Endothelial cell of umbilical vein (primary cell): Measurements from ENCODE around the gene MAP2K5. TPM values are rescaled to one million over a fixed set of nuclear protein-coding genes. Genes with fewer than 3 reads are reported as not detected.

Source experiments
- BruUV-seq: library from RNA; stranded (reverse); fragments of 400-500 nt; replicated peaks from 2 replicates; lab custom pipeline; 2021; lab: Mats Ljungman, UMichigan
- CTCF ChIA-PET: fragments of 300-600, 350-600 bp; sonication (Branson Sonifier 250); formaldehyde crosslinking; loops from one replicate; lab custom pipeline; 2021; ENCODE audit warnings: antibody characterized with exemption, inconsistent platforms; lab: Charles Lee
- POLR2A ChIA-PET: fragments of 300-600, 350-600 bp; sonication (Branson Sonifier 250); formaldehyde crosslinking; loops from one replicate; lab custom pipeline; 2021; ENCODE audit warnings: antibody characterized with exemption, inconsistent platforms; lab: Charles Lee
- DNase-seq: peaks from one replicate; pipeline ENCODE4 v3.0.0-alpha.2; 2011; ENCODE audit warnings: low read depth, low spot score
- FAIRE-seq: peaks from 2 replicates; lab custom pipeline; 2011; peaks lifted over from hg19 to GRCh38; lab: Jason Lieb, UNC
- H2AFZ ChIP-seq: 2 replicates; pipeline ENCODE4 v1.6.0; 2012; ENCODE audit warnings: low read depth, low read length, control low read depth, inconsistent platforms
- H3K27ac ChIP-seq: 2 replicates; pipeline ENCODE4 v1.5.1; 2011; ENCODE audit warnings: low read depth, mild to moderate bottlenecking, control low read depth, low read length, moderate library complexity; ENCODE audit not compliant: insufficient read depth
- H3K27me3 ChIP-seq, 2 experiments: 2 replicates each; pipeline versions ENCODE4 v1.6.0 to v1.6.1; 2011; ENCODE audit warnings: low read length in 2 of 2, mixed read lengths in 1 of 2; ENCODE audit not compliant: control insufficient read depth in 2 of 2, insufficient read depth in 2 of 2
- H3K36me3 ChIP-seq, 2 experiments: 2 replicates in 1 of 2; 3 replicates in 1 of 2; pipeline ENCODE4 v1.5.1; 2011; ENCODE audit warnings: low read length in 2 of 2, mild to moderate bottlenecking in 1 of 2, moderate library complexity in 1 of 2; ENCODE audit not compliant: control insufficient read depth in 2 of 2, insufficient read depth in 2 of 2; ENCODE audit errors: extremely low read depth in 1 of 2
- H3K4me1 ChIP-seq: 3 replicates; pipeline ENCODE4 v1.5.1; 2011; ENCODE audit warnings: mild to moderate bottlenecking, low read length; ENCODE audit not compliant: control insufficient read depth, insufficient read depth; ENCODE audit errors: extremely low read depth
- H3K4me2 ChIP-seq: 2 replicates; pipeline ENCODE4 v1.6.1; 2011; ENCODE audit warnings: low read length, control low read depth, mixed read lengths; ENCODE audit not compliant: insufficient read depth
- H3K4me3 ChIP-seq, 3 experiments: fragments of 200-600 bp in 1 of 3; sonication (generic), shearing (Covaris generic) in 1 of 3; replicated peaks in 1 of 3; 2 replicates each; pipeline ENCODE4 v1.5.1; 2011 to 2016; ENCODE audit warnings: control low read depth in 3 of 3, low read length in 3 of 3, mild to moderate bottlenecking in 2 of 3, inconsistent platforms in 1 of 3, low read depth in 1 of 3, moderate library complexity in 1 of 3; ENCODE audit not compliant: insufficient read depth in 1 of 3
- H3K79me2 ChIP-seq: 2 replicates; pipeline ENCODE4 v1.6.0; 2012; ENCODE audit warnings: low read length, inconsistent platforms; ENCODE audit not compliant: control insufficient read depth, insufficient read depth
- H3K9ac ChIP-seq: replicated peaks from 2 replicates; pipeline ENCODE3; 2011; ENCODE audit warnings: low read length, control low read depth; ENCODE audit not compliant: insufficient read depth; ENCODE audit errors: extremely low read depth
- H3K9me1 ChIP-seq: replicated peaks from 3 replicates; pipeline ENCODE4 v1.6.0; 2011; ENCODE audit warnings: mild to moderate bottlenecking, low read length; ENCODE audit not compliant: control insufficient read depth, insufficient read depth; ENCODE audit errors: extremely low read depth
- H3K9me3 ChIP-seq: replicated peaks from 2 replicates; pipeline ENCODE4 v1.5.1; 2012; ENCODE audit warnings: low read length, inconsistent platforms; ENCODE audit not compliant: control insufficient read depth, insufficient read depth
- H4K20me1 ChIP-seq: replicated peaks from 2 replicates; pipeline ENCODE3; 2011; ENCODE audit warnings: mild to moderate bottlenecking, low read length; ENCODE audit not compliant: control insufficient read depth, insufficient read depth; ENCODE audit errors: extremely low read depth
- CTCF ChIP-seq, 2 donors: IDR thresholded peaks; 1 replicate in 1 of 2; 2 replicates in 1 of 2; pipeline ENCODE4 v1.5.1; 2011; ENCODE audit warnings: low read length in 2 of 2, mild to moderate bottlenecking in 2 of 2, moderate library complexity in 2 of 2, control low read depth in 1 of 2, inconsistent platforms in 1 of 2, low read depth in 1 of 2; ENCODE audit not compliant: insufficient read depth in 1 of 2; ENCODE audit errors: extremely low read depth in 1 of 2
- EZH2 ChIP-seq: IDR thresholded peaks from 2 replicates; pipeline ENCODE4 v1.6.1; 2012; ENCODE audit warnings: borderline replicate concordance, low read depth, mild to moderate bottlenecking, moderate library complexity, low read length, inconsistent platforms; ENCODE audit not compliant: severe bottlenecking
- FOS ChIP-seq: IDR thresholded peaks from 2 replicates; pipeline ENCODE4 v1.6.1; 2011; ENCODE audit warnings: mild to moderate bottlenecking, low read length, moderate library complexity, borderline replicate concordance; ENCODE audit not compliant: insufficient read depth
- GATA2 ChIP-seq: IDR thresholded peaks from 2 replicates; pipeline ENCODE4 v1.7.0; 2011; ENCODE audit warnings: low read depth, mild to moderate bottlenecking, moderate library complexity, mixed read lengths, low read length; ENCODE audit not compliant: insufficient read length, insufficient read depth
- JUN ChIP-seq: IDR thresholded peaks from 2 replicates; pipeline ENCODE4 v1.6.1; 2011; ENCODE audit warnings: borderline replicate concordance, low read depth; ENCODE audit not compliant: insufficient read length, insufficient read depth
- MAX ChIP-seq: IDR thresholded peaks from 2 replicates; pipeline ENCODE4 v1.6.1; 2011; ENCODE audit not compliant: insufficient read depth, insufficient read length
- MYC ChIP-seq: IDR thresholded peaks from one replicate; pipeline ENCODE4 v1.6.1; 2011; ENCODE audit warnings: mild to moderate bottlenecking, low read depth, low read length
- POLR2A ChIP-seq: IDR thresholded peaks from 2 replicates; pipeline ENCODE4 v1.6.1; 2012; ENCODE audit warnings: low read depth, mild to moderate bottlenecking, control low read depth, low read length
- POLR2AphosphoS5 ChIP-seq: IDR thresholded peaks from 2 replicates; pipeline ENCODE4 v1.6.1; 2012; ENCODE audit warnings: low read depth, mild to moderate bottlenecking, control low read depth, low read length, moderate library complexity; ENCODE audit not compliant: insufficient read depth
- dilution Hi-C: fragments of 300-500 bp; cut with MboI; formaldehyde crosslinking; loops from one replicate; pipeline ENCODE4 v1.15.0; 2019; ENCODE audit warnings: low sequenced_read_pairs; ENCODE audit not compliant: extremely low pct_ligation_motif_present
- intact Hi-C: fragments of 100-400 bp; cut with micrococcal nuclease; formaldehyde crosslinking; loops from one replicate; pipeline ENCODE4 v1.10.0; 2022
- polyA plus RNA-seq, 4 experiments: library from polyadenylated mRNA; depleted of rRNA in 3 of 4; stranded (reverse) in 3 of 4; unstranded in 1 of 4; fragments of >200 nt; gene quantifications; 2 replicates each; pipeline versions ENCODE4 v1.2.1 to v1.2.3, GENCODE V29; 2011 to 2012; ENCODE audit warnings: missing spikeins in 1 of 4
- total RNA-seq: library from RNA; stranded (reverse); gene quantifications from 2 replicates; pipeline ENCODE4 v1.2.3, GENCODE V29; 2021

The MAP2K5 gene
- total and polyA plus RNA-seq, 2 donors (not counting 3 experiments of a cell fraction or from before 2014, with no cell fraction given) = 4.9 to 24.7 TPM

- Histone ChIP-seq H3K9me3 (no peaks in the 10 kb centered on the region), H3K4me2 (no peak overlapping the region), H3K36me3 (no peaks in the 10 kb centered on the region), H3K4me1 (no peaks in the 10 kb centered on the region), H3K79me2 (no peaks in the 10 kb centered on the region), H3K9ac (no peak overlapping the region), H2AFZ (no peak overlapping the region), H3K4me3 (no peak overlapping the region), H4K20me1 (no peaks in the 10 kb centered on the region), H3K27me3 (no peaks in the 10 kb centered on the region), H3K9me1 (no peaks in the 10 kb centered on the region), H3K27ac (no peak overlapping the region)
- ChIA-PET CTCF (no interaction called here), POLR2A (no interaction called here)
- no TSS peak for BruUV-seq
- dilution Hi-C loops (no loop called here), intact Hi-C loops (no loop called here)
- no peak for FAIRE-seq
- DNase-seq = no peak
- TF ChIP-seq EZH2 = no peak
- TF ChIP-seq CTCF (IDR thresholded peaks at IDR 0.05; ENCODE audit: extremely low read depth in 1 of 2, insufficient read depth in 1 of 2, low read depth in 1 of 2, low read length in 2 of 2) = no peak
- TF ChIP-seq GATA2 = no peak
- TF ChIP-seq POLR2AphosphoS5 = no peak
- no peak for TF ChIP-seq JUN
- no peak for TF ChIP-seq POLR2A
Observed at GRCh38 chr15:67731112-67731721, 188.7 kb downstream of the MAP2K5 start.

GRCh38 chr15:67732164-67732563 lies 189.7 kb downstream of the MAP2K5 start:
- Histone ChIP-seq H4K20me1 (no peaks in the 10 kb centered on the region), H2AFZ (no peak overlapping the region), H3K4me2 (no peak overlapping the region), H3K9me3 (no peaks in the 10 kb centered on the region), H3K79me2 (no peaks in the 10 kb centered on the region), H3K27ac (no peak overlapping the region), H3K9me1 (no peaks in the 10 kb centered on the region), H3K36me3 (no peaks in the 10 kb centered on the region), H3K4me1 (no peaks in the 10 kb centered on the region), H3K27me3 (no peaks in the 10 kb centered on the region), H3K9ac (no peak overlapping the region), H3K4me3 (no peak overlapping the region)
- dilution Hi-C loops (no loop called here), intact Hi-C loops (no loop called here)
- FAIRE-seq (no peak), DNase-seq (no peak)
- TF ChIP-seq MYC (no peak), MAX (no peak), EZH2 (no peak), FOS (no peak)
- BruUV-seq = no TSS peak
- POLR2A ChIA-PET = no interaction called here
- CTCF ChIA-PET = no interaction called here
